ENCODE measurements around the gene TMEM183A. TPM values are rescaled to one million over a fixed set of nuclear protein-coding genes. Genes with fewer than 3 reads are reported as not detected.

TMEM183A gene
- total and polyA plus RNA-seq, 10 of the 15 experiments (the other 5 are each of a cell fraction or from before 2014, with no cell fraction given), result 12.3 to 103 (median 66.3) TPM

DNA sequence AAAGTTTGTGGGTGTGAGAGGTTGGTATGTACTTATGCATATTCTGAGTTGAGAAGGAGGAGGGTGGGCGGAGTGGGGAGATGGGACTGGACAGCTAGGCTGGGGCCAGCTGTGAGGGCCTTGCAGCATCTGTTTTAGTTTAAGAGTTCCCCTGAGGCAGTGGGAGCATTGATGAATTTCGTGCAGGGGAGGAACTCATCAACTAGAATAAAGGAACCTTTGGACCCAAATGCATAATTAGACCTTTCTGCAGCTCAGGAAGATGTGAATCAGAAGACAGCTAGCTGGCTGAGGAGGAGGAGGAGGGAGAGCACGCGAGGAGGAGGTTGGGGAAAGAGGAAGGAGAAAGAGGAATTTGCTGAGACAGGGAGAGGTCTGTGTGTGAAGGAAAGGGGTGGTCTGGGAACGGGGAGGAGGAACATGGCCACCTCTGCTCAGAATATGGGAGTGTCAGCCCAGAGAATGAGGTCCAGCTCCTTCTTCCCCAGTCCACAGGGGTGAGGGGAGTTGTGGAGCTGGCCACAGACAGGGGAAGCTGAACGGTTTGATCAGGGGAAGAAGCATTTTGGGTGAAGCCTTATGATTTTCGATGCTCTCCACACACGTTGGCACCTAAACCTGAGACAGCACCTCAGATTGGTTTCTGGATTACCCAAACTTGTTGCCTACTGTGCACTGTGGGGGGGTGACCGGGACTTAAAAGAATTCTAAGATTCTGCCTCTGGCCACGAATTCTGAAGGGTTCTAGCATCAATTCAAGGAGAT is 50.9 kb downstream of the TMEM183A start:
- H3K36me3 ChIP-seq (ENCODE audit: control insufficient read depth in 2 of 2, insufficient read depth in 2 of 2, low read length in 1 of 2), result no peaks in the 10 kb centered on the region
- CTCF ChIA-PET, result interaction anchor here (0.6 to 8.7 kb wide), 6 partner anchors 18 to 833 kb away, joined by 3 to 66 read pairs (median 4); no protein-coding TSS in a partner anchor
- POLR2A ChIA-PET, result no interaction called here
- no peak overlapping the region for H3K4me3 ChIP-seq
- no peaks in the 10 kb centered on the region for H3K4me1 ChIP-seq (ENCODE audit: control insufficient read depth, insufficient read depth, low read length)
- RAD21 ChIA-PET (ENCODE audit: unreplicated experiment), result interaction anchor here (0.7 to 2.1 kb wide), 2 partner anchors 19 to 122 kb away, joined by 3 to 6 read pairs; no protein-coding TSS in a partner anchor
- intact Hi-C loops (cut with micrococcal nuclease; ENCODE audit: unreplicated experiment) (no loop called here), in situ Hi-C loops (cut with MboI) (no loop called here)
- no peak overlapping the region for H3K4me2 ChIP-seq (ENCODE audit: control insufficient read depth, insufficient read depth)
- no peak overlapping the region for H3K27ac ChIP-seq (ENCODE audit: control insufficient read depth, insufficient read depth)
- WGBS (ENCODE audit: insufficient coverage, insufficient replicate concordance, low lambda C conversion rate, missing lambda C conversion rate), result 7% methylated on average over 9 of the region's 10 CpGs
- ATAC-seq (no peak), DNase-seq (ENCODE audit: low read depth, low spot score) (no peak), FAIRE-seq (no peak)
- no peaks in the 10 kb centered on the region for H3K79me2 ChIP-seq (ENCODE audit: control insufficient read depth, insufficient read depth, low read length)
- H2AFZ ChIP-seq (ENCODE audit: control insufficient read depth, low read depth, low read length), result no peak overlapping the region
- SMC1A ChIA-PET (ENCODE audit: uncharacterized antibody, unreplicated experiment), result interaction anchor here (0.9 kb wide), 1 partner anchor 19 kb away, joined by 3 read pairs; no protein-coding TSS in a partner anchor
- no peaks in the 10 kb centered on the region; a peak in 1 of 4 replicates for H3K27me3 ChIP-seq (replicated peaks in 1 of 2; ENCODE audit: control insufficient read depth in 2 of 2, insufficient read depth in 2 of 2, low read length in 1 of 2)
- H3K9me3 ChIP-seq (replicated peaks; ENCODE audit: control insufficient read depth, insufficient read depth, low read length), result no peaks in the 10 kb centered on the region
- no peaks in the 10 kb centered on the region for H4K20me1 ChIP-seq (ENCODE audit: control insufficient read depth, insufficient read depth)
- BruUV-seq (replicated peaks), result no TSS peak
- no peak overlapping the region for H3K9ac ChIP-seq (ENCODE audit: control insufficient read depth, insufficient read depth, low read length)
- no peak for TF ChIP-seq SMAD5 (IDR thresholded peaks at IDR 0.05; ENCODE audit: low read depth)
- TF ChIP-seq SUPT20H (IDR thresholded peaks at IDR 0.05; ENCODE audit: borderline replicate concordance, control insufficient read depth, low read depth, low read length), result no peak
- no peak for TF ChIP-seq STAT3 (IDR thresholded peaks at IDR 0.05; ENCODE audit: low read depth, low read length)
- no peak for TF ChIP-seq MLLT1 (IDR thresholded peaks at IDR 0.05)
- no peak for TF ChIP-seq JUND (IDR thresholded peaks at IDR 0.05; ENCODE audit: low read depth, low read length)
- no peak for TF ChIP-seq IKZF1 (conservative IDR thresholded peaks at IDR 0.05)
- TF ChIP-seq HDAC2 (IDR thresholded peaks at IDR 0.05), result no peak
- TF ChIP-seq TAF1 (IDR thresholded peaks at IDR 0.05; ENCODE audit: borderline replicate concordance, low read depth, low read length), result no peak
- TF ChIP-seq DPF2 (IDR thresholded peaks at IDR 0.05), result no peak
- TF ChIP-seq, protein P1, sequence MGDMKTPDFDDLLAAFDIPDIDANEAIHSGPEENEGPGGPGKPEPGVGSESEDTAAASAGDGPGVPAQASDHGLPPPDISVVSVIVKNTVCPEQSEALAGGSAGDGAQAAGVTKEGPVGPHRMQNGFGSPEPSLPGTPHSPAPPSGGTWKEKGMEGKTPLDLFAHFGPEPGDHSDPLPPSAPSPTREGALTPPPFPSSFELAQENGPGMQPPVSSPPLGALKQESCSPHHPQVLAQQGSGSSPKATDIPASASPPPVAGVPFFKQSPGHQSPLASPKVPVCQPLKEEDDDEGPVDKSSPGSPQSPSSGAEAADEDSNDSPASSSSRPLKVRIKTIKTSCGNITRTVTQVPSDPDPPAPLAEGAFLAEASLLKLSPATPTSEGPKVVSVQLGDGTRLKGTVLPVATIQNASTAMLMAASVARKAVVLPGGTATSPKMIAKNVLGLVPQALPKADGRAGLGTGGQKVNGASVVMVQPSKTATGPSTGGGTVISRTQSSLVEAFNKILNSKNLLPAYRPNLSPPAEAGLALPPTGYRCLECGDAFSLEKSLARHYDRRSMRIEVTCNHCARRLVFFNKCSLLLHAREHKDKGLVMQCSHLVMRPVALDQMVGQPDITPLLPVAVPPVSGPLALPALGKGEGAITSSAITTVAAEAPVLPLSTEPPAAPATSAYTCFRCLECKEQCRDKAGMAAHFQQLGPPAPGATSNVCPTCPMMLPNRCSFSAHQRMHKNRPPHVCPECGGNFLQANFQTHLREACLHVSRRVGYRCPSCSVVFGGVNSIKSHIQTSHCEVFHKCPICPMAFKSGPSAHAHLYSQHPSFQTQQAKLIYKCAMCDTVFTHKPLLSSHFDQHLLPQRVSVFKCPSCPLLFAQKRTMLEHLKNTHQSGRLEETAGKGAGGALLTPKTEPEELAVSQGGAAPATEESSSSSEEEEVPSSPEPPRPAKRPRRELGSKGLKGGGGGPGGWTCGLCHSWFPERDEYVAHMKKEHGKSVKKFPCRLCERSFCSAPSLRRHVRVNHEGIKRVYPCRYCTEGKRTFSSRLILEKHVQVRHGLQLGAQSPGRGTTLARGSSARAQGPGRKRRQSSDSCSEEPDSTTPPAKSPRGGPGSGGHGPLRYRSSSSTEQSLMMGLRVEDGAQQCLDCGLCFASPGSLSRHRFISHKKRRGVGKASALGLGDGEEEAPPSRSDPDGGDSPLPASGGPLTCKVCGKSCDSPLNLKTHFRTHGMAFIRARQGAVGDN (IDR thresholded peaks at IDR 0.05), result no peak
- TF ChIP-seq MAX (IDR thresholded peaks at IDR 0.05; ENCODE audit: low read depth, low read length), result no peak
- TF ChIP-seq STAT1 (conservative IDR thresholded peaks at IDR 0.05), result no peak
- TF ChIP-seq, protein P2, sequence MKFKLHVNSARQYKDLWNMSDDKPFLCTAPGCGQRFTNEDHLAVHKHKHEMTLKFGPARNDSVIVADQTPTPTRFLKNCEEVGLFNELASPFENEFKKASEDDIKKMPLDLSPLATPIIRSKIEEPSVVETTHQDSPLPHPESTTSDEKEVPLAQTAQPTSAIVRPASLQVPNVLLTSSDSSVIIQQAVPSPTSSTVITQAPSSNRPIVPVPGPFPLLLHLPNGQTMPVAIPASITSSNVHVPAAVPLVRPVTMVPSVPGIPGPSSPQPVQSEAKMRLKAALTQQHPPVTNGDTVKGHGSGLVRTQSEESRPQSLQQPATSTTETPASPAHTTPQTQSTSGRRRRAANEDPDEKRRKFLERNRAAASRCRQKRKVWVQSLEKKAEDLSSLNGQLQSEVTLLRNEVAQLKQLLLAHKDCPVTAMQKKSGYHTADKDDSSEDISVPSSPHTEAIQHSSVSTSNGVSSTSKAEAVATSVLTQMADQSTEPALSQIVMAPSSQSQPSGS (IDR thresholded peaks at IDR 0.05; ENCODE audit: low read length), result no peak

Data from GM12878 (cell line).